ENCODE data around the gene IPO4. TPM values are rescaled to one million over a fixed set of nuclear protein-coding genes. Genes with fewer than 3 reads are reported as not detected.

Gene IPO4
- total RNA-seq, result 19.4 TPM

GRCh38 chr14:24188251-24189058, at the start of gene IPO4:
Gene IPO4, minus strand, starts transcription at chr14:24188816. Its CDS starts 29 bp downstream, at chr14:24188787.

GRCh38 chr14:24232645-24233537, 44.3 kb upstream of the IPO4 start, which contains the start of gene GMPR2:
Gene GMPR2, plus strand, starts transcription at chr14:24232929. Its CDS starts 325 bp downstream, at chr14:24233254.

GRCh38 chr14:24232121-24232644, 43.6 kb upstream of the IPO4 start, which contains the start of gene NEDD8:
Gene NEDD8, minus strand, starts transcription at chr14:24232367. Its CDS starts 100 bp downstream, at chr14:24232267.

GRCh38 chr14:24215495-24216344, 27.1 kb upstream of the IPO4 start, which contains the start of gene MDP1:
Gene MDP1, minus strand, starts transcription at chr14:24216066. Its CDS starts 111 bp downstream, at chr14:24215955.

GRCh38 chr14:24212924-24213865, 24.6 kb upstream of the IPO4 start, which contains the start of gene CHMP4A:
Gene CHMP4A, minus strand, starts transcription at chr14:24213488. Its CDS starts 49 bp downstream, at chr14:24213439.

GRCh38 chr14:24195186-24196070, 6.8 kb upstream of the IPO4 start, which contains the start of gene TM9SF1:
Gene TM9SF1, minus strand, starts transcription at chr14:24195441. Its CDS starts 422 bp downstream, at chr14:24195019.

GRCh38 chr14:24171422-24172260, 17.0 kb downstream of the IPO4 start, which contains the start of gene REC8:
Gene REC8, plus strand, starts transcription at chr14:24172080. Its CDS starts 473 bp downstream, at chr14:24172553.

GRCh38 chr14:24160850-24161804, 27.5 kb downstream of the IPO4 start, which contains the start of gene IRF9:
Gene IRF9, plus strand, starts transcription at chr14:24161265. Its CDS starts 880 bp downstream, at chr14:24162145.

GRCh38 chr14:24146978-24147760, 41.4 kb downstream of the IPO4 start, which contains the start of gene RNF31:
Gene RNF31, plus strand, starts transcription at chr14:24147498. Its CDS starts 201 bp downstream, at chr14:24147699.

GRCh38 chr14:24146453-24146977, 42.1 kb downstream of the IPO4 start, which contains the start of gene PSME2:
Gene PSME2, minus strand, starts transcription at chr14:24146610. Its CDS starts 29 bp downstream, at chr14:24146581.

GRCh38 chr14:24141097-24141880, 47.3 kb downstream of the IPO4 start, which contains the start of gene EMC9:
Gene EMC9, minus strand, starts transcription at chr14:24141591. Its CDS starts 287 bp downstream, at chr14:24141304.

GRCh38 chr14:24135834-24136683, 52.6 kb downstream of the IPO4 start, which contains the start of gene PSME1:
Gene PSME1, plus strand, starts transcription at chr14:24136194. Its CDS starts 69 bp downstream, at chr14:24136263.

GRCh38 chr14:24130380-24130716, 58.3 kb downstream of the IPO4 start, which contains the start of gene FITM1:
Gene FITM1, plus strand, starts transcription at chr14:24130659. Its CDS starts 905 bp downstream, at chr14:24131564.

